Measurements from ENCODE around the gene UBLCP1.
"Not testable (repeated sequence)": the region's sequence is repeated elsewhere in the genome, so short reads cannot be mapped to it uniquely, and the experiment has no call there.

UBLCP1 gene

DNA sequence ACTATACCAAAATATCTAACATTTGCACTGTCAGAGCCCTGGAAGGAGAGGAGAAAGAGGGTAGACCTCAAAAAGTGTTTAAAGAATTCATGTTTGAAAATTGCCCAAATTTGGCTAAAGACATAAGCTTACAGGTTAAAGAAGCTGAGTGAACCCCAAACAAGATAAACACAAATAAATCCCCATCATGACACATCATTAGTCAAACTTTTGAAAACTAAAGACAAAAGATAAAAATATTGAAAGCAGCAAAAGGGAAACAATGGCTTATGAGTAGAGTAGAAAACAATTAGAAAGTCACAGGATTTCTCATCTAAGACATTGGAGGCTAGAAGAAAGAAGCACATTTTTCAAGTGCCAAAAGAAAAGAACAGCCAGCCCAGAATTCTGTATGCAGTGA lies 6.1 kb upstream of the UBLCP1 start:
- no peak for DNase-seq

DNA sequence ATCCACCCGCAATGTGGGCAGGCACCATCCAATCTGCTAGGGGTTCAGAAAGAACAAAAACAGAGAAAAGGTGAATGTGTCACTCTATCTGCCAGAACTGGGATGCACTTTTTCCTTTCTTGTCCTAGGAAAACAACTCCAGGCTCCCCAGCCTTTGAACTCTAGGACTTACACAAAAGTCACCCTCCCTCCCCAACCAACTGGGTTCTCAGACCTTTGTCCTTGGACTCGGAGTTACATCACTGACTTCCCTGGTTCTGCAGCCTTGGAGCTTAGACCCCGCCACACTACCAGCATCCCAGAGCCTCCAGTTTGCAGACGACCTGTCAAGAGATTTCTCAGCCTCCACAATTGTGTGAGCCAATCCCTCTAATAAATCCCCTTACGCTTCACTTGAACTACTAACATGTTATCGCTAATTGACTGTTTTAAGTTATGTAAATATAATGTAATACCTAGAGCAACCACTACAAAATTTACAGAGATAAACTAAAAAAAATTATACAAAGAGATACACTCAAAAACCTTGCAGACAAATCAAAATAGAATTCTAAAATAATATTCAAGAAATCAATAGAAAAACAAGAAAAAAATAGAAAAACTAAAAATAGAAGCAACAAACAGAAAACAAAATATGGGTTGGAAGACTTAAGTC lies 5.3 kb upstream of the UBLCP1 start:
- DNase-seq = no peak

DNA sequence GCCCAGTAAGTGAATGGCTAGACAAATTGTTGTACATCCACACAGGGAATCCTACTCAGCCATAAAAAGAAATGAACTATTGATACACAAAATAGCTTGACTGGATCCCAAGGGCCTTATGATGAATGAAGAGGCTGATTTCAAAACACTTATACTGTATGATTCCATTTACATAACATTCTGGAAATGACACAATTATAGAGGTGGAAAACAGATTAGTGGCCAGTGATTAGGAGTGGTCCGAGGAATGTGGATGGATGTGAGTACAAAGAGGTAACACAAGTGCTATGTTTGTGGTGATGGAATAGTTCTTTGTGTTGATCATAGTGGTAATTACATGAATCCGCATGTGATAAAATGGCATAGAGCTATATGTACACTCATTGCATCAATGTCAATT lies 4.7 kb upstream of the UBLCP1 start:
- DNase-seq = no peak

DNA sequence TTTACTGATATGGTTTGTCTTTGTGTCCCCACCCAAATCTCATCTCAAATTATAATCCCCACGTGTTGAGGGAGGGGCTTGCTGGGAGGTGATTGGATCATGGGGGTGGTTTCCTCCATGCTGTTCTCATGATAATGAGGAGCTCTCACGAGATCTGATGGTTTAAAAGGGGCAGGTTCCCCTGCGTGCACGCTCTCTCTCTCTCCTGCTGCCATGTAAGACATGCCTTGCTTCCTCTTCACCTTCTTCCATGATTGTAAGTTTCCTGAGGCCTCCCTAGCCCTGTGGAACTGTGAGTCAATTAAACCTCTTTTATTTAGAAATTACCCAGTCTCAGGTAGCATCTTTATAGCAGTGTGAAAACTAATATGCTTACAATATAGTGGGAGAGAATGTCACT lies 2.9 kb upstream of the UBLCP1 start:
- not testable (repeated sequence) for DNase-seq

DNA sequence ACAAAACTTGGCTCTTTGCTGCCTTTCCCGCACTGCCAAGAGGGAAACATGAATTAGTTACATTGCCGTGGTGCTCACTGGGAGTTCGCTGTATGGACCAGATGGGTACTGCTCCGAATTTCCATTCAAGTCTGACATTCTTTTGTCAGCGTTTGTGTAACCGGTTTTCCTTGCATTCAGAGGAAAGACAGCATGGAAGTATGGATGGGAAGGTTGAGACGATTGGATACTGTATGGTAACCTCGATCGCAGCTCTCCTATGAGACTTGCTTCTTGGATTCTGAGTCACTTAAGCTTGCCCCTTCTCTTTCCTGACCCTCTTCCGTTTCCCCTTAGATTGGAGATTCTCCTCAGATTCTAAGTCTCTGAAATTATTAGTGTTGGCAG lies 625 bp upstream of the UBLCP1 start:
- peak; percentile 11 for DNase-seq

DNA sequence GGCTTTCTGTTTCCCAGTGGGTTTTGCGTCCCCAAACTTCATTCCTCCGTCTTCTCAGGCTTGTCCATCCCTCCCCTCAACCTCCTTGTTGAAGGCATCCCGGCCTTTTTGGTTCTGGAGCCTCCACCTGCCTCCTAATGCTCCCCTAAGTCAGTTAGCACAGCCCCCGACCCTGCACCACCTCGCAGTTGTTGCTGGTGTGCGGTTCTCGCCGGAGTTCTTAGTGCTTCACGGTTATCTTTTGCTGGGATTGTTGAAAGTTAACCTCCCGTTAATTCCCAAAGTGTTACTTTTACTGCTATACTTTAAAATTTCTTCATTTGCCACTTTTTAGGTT lies 447 bp downstream of the UBLCP1 start:
- DNase-seq = peak; percentile 30

DNA sequence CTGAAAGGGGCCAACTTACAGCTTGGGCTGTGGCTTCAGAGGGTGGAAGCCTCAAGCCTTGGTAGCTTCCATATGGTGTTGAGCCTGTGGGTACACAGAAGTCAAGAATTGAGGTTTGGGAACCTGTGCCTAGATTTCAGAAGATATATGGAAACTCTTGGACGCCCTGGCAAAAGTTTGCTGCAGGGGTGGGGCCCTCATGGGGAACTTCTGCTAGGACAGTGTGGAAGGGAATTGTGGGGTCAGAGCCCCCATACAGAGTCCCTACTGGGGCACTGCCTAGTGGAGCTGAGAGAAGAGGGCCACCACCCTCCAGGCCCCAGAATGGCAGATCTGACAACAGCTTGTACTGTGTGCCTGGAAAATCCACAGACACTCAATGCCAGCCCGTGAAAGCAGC lies 3.7 kb downstream of the UBLCP1 start:
- DNase-seq = not testable (repeated sequence)

DNA sequence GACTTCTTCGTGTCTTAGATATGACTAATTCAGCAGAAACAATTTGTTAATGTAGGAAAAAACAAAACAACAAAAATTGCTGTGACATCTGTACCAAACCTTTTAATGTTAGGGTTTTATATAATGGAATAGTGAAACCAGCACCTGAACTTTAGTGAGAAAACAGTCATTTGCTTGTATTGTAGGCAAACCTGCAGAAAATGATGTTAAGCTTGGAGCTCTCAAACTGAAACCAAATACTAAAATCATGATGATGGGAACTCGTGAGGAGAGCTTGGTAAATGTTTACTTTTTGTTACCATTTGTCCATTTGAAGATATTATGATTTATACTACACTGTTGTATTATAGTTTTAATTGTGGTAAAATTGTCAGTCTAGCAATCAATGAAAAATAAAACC lies 6.6 kb downstream of the UBLCP1 start:
- no peak for DNase-seq

DNA sequence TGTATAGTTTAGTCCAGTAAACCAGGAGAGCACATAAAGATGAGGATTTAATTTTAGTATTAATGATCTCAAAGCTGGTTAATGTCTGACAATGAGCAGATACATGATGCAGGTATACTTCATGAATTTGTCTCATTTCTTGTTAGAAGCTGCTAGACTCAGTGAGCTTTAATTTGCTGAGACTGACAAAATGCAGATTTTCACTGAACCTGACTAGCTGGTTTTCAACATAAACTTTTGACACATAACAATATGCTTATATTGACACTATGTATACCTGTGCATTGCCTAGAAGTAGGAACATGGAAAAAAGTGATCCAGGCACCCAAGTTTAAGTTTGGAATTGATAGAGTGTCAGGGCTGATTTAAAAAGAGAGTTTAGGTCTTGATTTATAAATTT lies 10.8 kb downstream of the UBLCP1 start:
- no peak for DNase-seq

DNA sequence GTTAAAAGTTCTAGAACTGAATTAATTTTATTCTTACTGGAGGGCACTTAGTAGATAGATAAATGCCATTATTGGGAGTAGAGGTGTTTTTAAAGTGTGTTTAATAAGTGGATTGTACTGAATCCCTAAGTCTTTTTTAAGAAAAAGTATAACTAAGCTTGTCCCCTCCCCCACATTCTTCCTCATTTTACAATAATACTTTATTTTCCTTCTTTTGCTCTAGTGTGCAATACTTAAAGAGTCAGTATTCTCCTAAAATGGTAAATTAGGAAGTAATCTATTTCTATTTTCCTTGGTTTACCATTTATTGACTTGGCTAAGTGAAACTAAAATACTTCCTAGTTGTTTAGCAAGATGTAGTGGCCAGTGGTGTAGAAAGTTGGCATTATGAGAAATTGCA lies 11.6 kb downstream of the UBLCP1 start:
- no peak for DNase-seq

DNA sequence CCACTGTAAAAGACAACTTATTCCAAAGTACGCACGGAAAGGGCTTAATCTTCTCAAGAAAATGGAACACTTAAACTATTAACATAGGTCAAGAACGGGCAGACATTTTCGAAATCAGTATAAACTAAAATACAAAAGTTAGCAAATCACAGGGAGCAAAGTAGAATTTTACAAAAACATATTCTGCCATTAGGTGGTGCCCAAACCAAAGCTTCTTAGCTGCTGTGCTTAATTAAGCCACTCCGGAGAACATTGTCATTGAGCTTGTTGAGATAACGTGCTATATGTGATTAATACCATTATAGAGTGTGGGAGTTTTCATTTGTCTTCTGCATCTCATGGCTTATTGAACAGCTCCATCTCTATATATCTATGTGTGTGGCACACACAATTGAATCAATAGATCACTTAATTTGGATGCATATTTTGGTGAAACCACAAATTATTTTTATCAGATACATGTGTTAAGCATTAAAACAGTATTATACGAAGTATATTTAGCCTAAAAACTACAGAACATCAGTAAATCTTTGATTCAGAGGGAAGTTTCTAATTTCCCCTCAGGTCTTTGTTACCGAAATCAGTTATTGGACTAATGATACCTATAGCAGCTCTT lies 23.4 kb downstream of the UBLCP1 start:
- DNase-seq = peak; percentile 56

DNA sequence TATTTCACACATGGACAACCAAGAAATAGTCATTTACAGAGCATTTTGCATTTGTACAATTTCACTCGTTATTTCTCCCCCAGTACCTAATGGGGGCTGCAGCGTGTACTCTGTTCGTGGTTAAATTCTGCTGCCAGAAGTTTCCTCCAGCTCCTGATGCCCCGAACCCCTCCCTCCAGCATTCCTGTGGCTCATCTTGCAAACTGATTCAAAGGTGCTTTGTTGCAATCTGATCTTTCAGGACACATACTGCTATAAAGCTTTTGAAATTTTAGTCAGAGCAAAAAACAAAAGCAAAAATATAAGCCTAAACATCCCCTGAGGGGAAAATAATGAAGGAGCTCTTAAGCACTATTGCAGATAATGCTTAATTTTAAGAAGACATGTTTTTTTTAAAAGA lies 27.7 kb downstream of the UBLCP1 start:
- DNase-seq = no peak

DNA sequence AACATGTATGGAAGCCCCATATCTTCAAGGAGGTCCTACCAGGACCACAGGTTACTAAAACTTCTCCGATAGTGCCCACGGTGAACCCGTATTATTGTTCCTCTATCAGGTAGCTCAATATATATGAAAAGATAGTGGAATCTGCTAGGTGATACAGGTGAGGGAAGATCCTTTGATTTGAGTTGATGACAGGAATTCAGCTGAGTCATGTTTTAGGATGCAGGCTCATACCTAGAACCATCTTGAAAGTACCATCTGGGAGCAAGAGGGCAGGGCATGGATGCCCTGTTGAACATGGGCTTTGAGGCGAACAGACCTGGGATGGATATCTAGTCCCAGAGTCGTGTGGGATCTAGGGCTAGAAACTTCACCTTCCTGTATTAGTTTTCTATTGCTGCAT lies 31.8 kb downstream of the UBLCP1 start:
- no peak for DNase-seq

DNA sequence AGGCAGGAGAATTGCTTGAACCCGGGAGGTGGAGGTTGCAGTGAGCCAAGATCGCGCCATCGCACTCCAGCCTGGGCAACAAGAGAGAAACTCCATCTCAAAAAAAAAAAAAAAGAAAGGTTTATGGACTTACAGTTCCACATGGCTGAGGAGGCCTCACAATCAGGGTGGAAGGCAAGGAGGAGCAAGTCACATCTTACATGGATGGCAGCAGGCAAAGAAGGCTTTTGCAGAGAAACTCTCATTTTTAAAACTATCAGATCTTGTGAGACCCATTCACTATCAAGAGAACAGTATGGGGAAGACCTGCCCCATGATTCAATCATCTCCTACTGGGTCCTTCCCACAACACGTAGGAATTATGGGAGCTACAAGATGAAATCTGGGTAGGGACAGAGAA lies 34.2 kb downstream of the UBLCP1 start:
- DNase-seq = not testable (repeated sequence)

DNA sequence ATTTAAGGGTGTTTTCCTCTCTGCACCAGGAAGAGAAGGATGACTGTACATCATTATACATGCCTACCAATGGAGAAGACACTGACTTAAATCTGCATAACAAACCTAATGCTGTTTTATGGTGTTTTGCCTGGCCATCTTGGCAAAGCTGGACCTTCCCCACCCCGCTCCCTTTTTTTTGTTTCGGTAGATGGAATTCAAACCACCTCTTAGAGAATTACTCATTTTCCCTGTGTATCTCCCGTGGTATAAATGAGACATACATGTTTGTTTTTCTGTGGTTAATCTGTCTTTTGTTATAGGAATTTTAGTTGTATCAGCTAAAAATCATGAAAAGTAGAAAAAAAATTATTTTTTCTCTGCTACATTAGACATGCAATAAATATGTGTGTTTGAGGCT lies 38.4 kb downstream of the UBLCP1 start:
- no peak for DNase-seq

DNA sequence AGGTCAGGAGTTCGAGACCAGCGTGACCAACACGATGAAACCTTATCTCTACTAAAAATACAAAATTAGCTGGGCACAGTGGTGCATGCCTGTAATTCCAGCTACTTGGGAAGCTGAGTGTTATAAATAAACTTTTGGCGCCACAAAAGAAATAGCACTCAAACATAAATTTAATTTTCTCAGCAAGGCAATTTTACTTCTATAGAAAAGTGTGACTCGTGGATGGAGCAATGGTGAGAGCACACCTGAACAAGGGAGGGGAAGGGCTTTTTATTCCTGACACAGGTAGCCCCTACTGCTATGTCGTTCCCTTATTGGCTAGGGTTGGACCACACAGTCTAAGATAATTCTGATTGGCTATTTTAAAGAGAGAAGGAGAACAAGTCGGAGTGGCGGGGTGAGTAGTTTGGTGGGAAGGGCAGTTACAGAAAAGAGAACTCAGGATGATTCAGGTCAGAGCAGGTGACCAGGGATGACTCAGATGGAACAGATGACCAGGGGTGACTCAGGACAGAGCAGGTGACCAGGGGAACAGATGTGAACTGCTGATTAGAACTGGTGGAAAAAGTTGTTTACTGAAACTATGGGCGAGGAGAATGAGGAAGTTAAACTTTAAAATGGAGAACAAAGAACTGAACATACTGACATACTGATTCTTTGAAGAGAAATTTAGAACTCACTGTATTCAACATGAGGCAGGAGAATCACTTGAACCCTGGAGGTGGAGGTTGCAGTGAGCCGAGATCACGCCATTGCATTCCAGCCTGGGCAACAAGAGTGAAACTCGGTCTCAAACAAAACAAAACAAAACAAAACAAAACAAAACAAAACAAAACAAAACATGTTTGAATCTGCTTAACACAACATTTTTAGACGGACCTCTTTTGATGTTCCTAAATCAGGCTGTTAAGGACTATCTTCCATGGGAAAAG lies 39.1 kb downstream of the UBLCP1 start:
- peak; percentile 47 for DNase-seq

DNA sequence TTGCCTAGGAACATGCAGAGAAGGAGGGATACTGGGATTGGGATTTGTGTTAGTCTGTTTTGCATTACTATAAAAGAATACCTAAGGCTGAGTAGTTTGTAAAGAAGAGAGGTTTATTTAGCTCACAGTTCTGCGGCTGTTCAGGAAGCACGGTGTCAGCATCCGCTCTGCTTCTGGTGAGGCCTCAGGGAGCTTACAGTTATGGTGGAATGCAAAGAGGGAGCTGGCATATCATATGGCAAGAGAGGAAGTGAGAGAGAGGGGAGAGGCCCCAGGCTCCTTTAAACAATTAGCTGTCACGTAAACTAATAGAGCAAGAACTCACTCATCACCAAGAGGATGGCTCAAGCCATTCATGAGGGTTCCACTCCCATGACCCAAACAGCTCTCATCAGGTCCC lies 40.2 kb downstream of the UBLCP1 start:
- no peak for DNase-seq

DNA sequence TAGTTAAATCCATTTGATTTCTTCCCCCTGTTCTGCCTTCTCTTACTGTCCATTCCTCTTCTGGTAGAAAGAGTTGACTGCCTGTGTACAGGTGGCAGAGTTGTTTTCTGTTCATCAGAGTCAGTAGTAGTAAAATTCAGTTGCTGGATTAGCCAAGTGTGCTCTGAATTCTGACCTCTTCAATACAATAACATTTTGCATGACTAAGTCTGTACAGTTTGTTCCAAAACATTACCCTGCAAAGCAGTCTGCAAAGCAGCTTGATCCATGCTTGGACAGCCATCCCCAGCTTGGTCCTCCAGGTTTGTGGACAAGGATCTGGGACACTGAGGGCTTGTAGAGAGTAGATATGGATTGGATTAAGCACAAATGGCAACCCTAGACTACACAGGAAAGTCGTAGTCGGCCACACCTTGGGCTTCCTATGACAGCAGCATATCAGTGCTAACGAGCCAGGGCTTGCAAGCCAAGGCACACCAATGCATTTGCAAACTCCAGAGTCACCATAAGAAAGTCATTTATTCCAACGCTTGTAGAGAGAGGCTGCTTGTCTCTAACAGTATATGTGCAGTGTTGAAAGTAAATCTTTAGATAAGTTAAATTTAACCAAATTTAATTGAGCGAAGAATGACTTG lies 42.0 kb downstream of the UBLCP1 start:
- DNase-seq = no peak

DNA sequence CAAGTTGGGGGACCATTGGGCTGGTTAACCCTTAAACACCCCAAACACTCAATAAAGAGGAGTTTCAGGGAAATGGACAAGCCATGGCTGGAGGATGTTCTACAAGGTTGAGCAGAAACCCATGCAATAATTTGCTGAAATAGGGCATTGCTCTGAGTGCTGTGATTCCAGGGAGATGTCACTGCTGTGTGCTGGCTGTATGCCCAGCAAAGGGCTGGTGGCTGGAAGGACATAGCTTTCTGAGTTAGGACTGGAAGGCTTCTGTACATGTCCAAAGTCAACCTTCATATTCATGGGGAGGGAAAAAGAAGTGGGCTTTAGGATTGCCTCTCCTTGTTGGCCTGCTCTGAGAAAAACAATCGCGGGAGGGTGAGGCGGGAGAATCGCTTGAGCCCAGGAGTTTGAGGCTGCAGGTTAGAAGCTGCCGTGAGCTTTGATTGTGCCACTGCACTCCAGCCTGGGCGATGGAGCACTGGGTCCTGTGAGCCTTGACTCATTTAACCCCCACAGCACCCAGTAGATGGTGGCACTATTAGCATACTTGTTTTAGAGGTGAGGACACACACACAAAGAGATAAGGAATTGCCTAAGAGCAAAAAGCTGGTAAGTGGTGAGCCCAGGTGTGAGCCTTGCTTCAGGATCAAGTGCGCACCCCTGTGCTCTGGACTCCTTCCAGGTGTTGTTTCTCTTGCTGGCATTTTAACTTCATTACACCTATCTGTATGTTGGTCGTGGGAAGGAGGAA lies 46.8 kb downstream of the UBLCP1 start:
- DNase-seq = peak; percentile 76

DNA sequence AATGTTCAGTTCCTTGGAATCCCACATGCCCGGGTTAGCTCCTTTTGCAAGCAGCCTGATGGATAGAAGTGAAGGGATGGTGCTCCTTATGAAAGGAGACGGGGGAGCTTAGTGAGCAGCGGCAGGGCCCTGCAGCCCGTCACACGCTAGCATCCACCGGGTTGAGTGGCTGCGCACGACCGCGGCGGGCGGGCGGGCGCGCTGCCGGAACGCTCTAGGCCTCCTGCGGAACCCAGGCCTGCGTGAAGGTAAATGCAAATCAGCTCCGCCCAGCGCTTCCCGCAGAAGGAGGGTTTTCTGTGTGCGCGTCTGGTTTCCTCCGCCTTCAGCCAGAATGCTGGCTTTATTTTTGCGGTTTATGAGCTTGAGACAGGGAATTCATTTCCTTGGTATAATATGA lies 47.4 kb downstream of the UBLCP1 start:
- peak; percentile 84 for DNase-seq

DNA sequence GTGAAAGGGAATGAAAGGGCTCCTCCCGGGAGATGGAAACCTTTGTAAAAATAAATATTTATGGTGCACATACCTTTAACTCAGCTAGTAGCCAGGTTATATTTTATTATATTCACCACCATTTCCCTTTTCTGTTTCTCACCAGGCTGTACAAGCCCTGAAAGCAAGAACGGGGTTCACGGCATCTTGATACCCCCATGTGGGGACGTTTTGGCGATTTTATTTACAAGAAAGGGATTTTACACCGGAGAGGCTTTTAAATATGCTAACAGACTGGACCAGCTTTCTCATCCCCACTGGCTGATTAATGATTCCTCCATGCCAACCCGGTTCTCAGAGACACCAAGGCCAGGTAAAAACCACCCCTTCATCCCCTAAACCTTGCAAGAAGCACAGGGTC lies 48.0 kb downstream of the UBLCP1 start:
- no peak for DNase-seq

DNA sequence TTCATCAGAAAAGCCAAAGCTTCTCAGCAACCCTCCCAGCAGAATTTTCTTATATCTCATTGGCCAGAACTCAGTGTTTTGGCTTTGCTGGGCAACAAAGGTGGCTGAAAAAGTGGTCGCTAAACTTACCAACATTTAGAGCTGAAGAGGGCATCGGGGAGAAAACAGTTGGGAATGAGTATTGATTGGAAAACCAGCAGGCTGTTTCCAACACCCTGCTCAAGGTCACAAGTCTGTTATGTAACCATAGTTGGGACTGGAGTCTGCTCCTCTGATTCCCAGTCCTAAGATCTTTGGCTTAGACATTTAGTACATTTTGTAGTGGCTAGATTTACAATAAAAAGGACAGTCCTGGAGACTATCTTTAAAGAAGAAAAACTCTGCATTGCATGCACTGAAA lies 50.1 kb downstream of the UBLCP1 start:
- no peak for DNase-seq
